A673 (cell line): ENCODE data around the gene PARS2. TPM values are rescaled to one million over a fixed set of nuclear protein-coding genes. Genes with fewer than 3 reads are reported as not detected.

Experiments used
- BruUV-seq: library from RNA; stranded (reverse); fragments of 400-500 nt; replicated peaks from 2 replicates; lab custom pipeline; 2021; lab: Mats Ljungman, UMichigan
- CTCF ChIA-PET: fragments of 300-600 bp; sonication (Branson Sonifier 250); formaldehyde crosslinking; loops from one replicate; lab custom pipeline; 2022; ENCODE audit warnings: antibody characterized with exemption; lab: Charles Lee
- POLR2A ChIA-PET: fragments of 300-600 bp; sonication (Branson Sonifier 250); formaldehyde crosslinking; loops from one replicate; lab custom pipeline; 2022; ENCODE audit warnings: antibody characterized with exemption; ENCODE audit not compliant: low non-redundant PET; lab: Charles Lee
- DNase-seq: peaks from one replicate; pipeline ENCODE4 v3.0.0-alpha.2; 2015; ENCODE audit warnings: low spot score
- H3K27ac ChIP-seq: fragments of 200-600 bp; sonication (generic); 2 replicates; pipeline ENCODE4 v1.5.1; 2016; ENCODE audit warnings: mixed run types, low read depth, mild to moderate bottlenecking, mixed read lengths, antibody characterized with exemption, low read length; ENCODE audit not compliant: poor library complexity, severe bottlenecking
- H3K27me3 ChIP-seq: fragments of 200-600 bp; sonication (generic); replicated peaks from 2 replicates; pipeline ENCODE4 v1.6.1; 2017; ENCODE audit warnings: mixed run types, low read depth, mild to moderate bottlenecking, mixed read lengths, antibody characterized with exemption, low read length; ENCODE audit not compliant: insufficient read depth, poor library complexity
- H3K36me3 ChIP-seq: fragments of 200-600 bp; sonication (generic); 2 replicates; pipeline ENCODE4 v1.6.1; 2016; ENCODE audit warnings: mixed run types, mild to moderate bottlenecking, mixed read lengths, antibody characterized with exemption, low read length; ENCODE audit not compliant: insufficient read depth, poor library complexity, severe bottlenecking
- H3K4me1 ChIP-seq: fragments of 200-600 bp; sonication (generic); 2 replicates; pipeline ENCODE4 v1.6.1; 2017; ENCODE audit warnings: mixed run types, mild to moderate bottlenecking, mixed read lengths, antibody characterized with exemption, low read length; ENCODE audit not compliant: insufficient read depth, poor library complexity, severe bottlenecking
- H3K4me3 ChIP-seq: fragments of 200-600 bp; sonication (generic); 2 replicates; pipeline ENCODE4 v1.5.1; 2016; ENCODE audit warnings: low read depth, mixed run types, mild to moderate bottlenecking, mixed read lengths, low read length; ENCODE audit not compliant: poor library complexity, severe bottlenecking
- H3K9me3 ChIP-seq: fragments of 200-600 bp; sonication (generic); 2 replicates; pipeline ENCODE4 v1.6.1; 2016; ENCODE audit warnings: mixed run types, low read depth, mild to moderate bottlenecking, mixed read lengths, antibody characterized with exemption, low read length; ENCODE audit not compliant: poor library complexity, severe bottlenecking
- EZH2 ChIP-seq: fragments of 200-600 bp; sonication (generic); IDR thresholded peaks from 2 replicates; pipeline ENCODE4 v1.6.1; 2017; ENCODE audit warnings: borderline replicate concordance, low read depth, mild to moderate bottlenecking, mixed read lengths, antibody characterized with exemption, low read length; ENCODE audit not compliant: poor library complexity, severe bottlenecking
- intact Hi-C: fragments of 100-400 bp; cut with micrococcal nuclease; formaldehyde crosslinking; loops from one replicate; pipeline ENCODE4 v1.10.0; 2022; ENCODE audit not compliant: unreplicated experiment
- total RNA-seq: library from RNA; stranded (reverse); gene quantifications from 2 replicates; pipeline ENCODE4 v1.2.3, GENCODE V29; 2021
- TF ChIP-seq, protein P1 (sequence below): fragments of 300-800, 200-600 bp; sonication (generic); conservative IDR thresholded peaks from 2 replicates; pipeline ENCODE4 v1.5.1; 2017; ENCODE audit warnings: low read depth, mild to moderate bottlenecking, antibody characterized with exemption, low read length, moderate library complexity, mixed read lengths

Gene PARS2
- total RNA-seq, 1 experiment from 2014 or later = 6.9 TPM

DNA sequence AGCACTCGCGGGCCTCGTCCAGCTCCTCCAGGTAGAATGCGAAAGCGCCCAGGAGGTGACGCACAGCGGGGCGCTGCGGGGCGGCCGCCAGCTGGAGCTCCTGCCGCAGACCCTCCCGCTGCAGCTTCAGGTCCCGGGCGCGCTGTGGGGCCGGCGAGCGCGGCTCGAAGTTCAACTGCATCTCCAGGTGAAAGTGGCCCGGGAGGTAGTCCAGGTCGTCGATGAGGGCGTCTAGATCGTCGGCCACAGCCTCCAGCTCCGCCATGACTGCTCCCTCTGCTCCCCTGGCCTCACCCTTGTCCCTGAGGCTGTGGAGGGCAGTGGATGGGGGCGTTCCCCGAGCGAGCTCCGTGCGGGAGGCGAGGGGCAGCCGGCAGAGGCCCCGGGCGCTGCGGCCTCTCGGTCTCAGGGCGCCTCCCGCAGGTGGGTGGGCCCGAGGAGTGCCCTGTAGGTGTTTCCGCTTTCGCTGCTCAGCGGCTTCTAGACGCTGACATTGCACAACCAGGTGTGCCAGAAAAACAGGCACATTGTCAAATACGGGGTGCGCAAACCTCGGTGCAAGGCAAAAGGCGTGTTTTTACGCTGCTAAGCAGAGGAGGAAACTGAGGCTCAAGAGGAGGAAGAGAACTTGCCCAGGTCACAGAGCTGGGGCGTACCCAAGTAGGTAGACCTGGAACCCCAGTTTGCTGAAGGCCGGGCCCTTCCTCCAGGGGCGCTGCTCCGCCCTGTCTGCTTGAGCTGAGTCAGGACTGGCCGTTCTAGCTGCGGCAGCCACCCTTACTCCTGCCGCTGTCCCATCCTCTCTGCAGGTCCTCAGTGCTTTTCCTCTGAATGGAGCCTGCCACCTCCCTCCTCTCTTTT, 36.8 kb upstream of the PARS2 start, which contains the start of gene TTC22:
Gene TTC22 (minus strand): TSS at position 425 of the 861 bp plus-strand sequence. CDS start 160 bp downstream, at position 265.
- H3K9me3 ChIP-seq = no peaks in the 10 kb centered on the region
- intact Hi-C loops = no loop called here
- no peaks in the 10 kb centered on the region for H3K36me3 ChIP-seq
- H3K4me1 ChIP-seq = no peaks in the 10 kb centered on the region
- TF ChIP-seq EZH2 = no peak
- TF ChIP-seq, protein P1, sequence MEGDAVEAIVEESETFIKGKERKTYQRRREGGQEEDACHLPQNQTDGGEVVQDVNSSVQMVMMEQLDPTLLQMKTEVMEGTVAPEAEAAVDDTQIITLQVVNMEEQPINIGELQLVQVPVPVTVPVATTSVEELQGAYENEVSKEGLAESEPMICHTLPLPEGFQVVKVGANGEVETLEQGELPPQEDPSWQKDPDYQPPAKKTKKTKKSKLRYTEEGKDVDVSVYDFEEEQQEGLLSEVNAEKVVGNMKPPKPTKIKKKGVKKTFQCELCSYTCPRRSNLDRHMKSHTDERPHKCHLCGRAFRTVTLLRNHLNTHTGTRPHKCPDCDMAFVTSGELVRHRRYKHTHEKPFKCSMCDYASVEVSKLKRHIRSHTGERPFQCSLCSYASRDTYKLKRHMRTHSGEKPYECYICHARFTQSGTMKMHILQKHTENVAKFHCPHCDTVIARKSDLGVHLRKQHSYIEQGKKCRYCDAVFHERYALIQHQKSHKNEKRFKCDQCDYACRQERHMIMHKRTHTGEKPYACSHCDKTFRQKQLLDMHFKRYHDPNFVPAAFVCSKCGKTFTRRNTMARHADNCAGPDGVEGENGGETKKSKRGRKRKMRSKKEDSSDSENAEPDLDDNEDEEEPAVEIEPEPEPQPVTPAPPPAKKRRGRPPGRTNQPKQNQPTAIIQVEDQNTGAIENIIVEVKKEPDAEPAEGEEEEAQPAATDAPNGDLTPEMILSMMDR = peak; percentile 53
- H3K27ac ChIP-seq = no peak within 1 kb of the TSS
- POLR2A ChIA-PET = no interaction called here
- CTCF ChIA-PET = interaction anchor here (0.6 to 1.2 kb wide), 3 partner anchors 18 to 159 kb away, joined by 3 to 9 read pairs (median 4); partner anchors contain the start of gene DHCR24
- peak within 1 kb of the TSS; percentile 31 for H3K4me3 ChIP-seq
- BruUV-seq = no TSS peak
- peaks cover 16% of the 10 kb centered on the region for H3K27me3 ChIP-seq
- peak; percentile 37 for DNase-seq

DNA sequence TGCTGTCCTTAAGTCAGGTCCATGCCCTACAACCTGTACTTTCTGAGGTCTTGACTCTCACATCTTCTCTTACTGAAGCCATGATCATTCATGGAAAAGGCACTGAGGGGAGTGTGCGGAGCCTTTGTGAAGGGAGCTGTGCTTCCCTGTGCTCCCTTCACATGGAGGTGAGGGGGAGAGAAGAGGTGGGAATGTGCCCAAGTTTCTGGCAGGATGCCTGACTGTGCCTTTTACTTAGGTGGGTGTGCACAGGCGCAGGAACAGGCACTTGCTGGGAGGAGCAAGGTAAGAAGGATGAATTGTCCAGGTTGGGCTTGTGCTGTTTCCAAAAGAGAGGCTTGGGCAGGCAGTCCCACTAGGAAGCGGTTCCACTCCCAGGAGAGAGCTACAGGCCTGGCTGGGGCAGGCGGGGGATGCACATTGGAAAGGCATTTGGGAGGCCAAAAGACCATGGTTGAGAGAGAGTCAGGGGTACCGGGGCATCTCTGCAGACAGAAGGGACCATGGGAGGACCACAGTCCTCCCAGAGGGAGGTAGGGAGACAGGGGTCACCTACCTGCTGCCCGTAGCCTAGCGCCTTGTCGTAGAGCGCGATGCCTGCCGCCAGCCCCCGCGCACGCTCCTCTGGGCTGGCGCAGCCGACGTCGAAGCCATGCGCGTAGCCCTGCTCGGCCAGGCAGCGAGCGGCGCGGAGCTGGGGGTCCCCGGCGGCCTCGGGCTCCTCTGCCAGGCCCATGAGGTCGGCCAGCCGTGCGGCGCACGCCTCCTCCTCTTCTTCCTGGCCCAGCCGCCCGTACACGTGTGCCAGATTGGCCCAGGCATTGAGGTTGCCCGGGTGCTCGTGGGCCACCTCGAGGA, 35.9 kb upstream of the PARS2 start:
- intact Hi-C loops = no loop called here
- BruUV-seq = no TSS peak
- no peak overlapping the region for H3K4me3 ChIP-seq

More for the DNA sequence above, 35.9 kb upstream of the PARS2 start:
- CTCF ChIA-PET = interaction anchor here (1.2 kb wide), 1 partner anchor 158 kb away, joined by 3 read pairs; no protein-coding TSS in a partner anchor
- Histone ChIP-seq H3K36me3 (no peaks in the 10 kb centered on the region), H3K4me1 (no peaks in the 10 kb centered on the region), H3K9me3 (no peaks in the 10 kb centered on the region), H3K27ac (no peak overlapping the region), H3K27me3 (peaks cover 16% of the 10 kb centered on the region)
- TF ChIP-seq EZH2 = no peak
- TF ChIP-seq, protein P1 = no peak
- POLR2A ChIA-PET = no interaction called here
- no peak for DNase-seq
